Prostate gland (tissue), 2 donors: ENCODE measurements around the gene FBXL13.

ENCODE experiments used
- POLR2A ChIP-seq: fragments of 450-650 bp; IDR thresholded peaks from one replicate; pipeline ENCODE4 v1.6.1; 2016; ENCODE audit warnings: antibody characterized with exemption, mild to moderate bottlenecking
- TF ChIP-seq, protein P1 (sequence below), 4 experiments: fragments of 200-600 bp in 2 of 4; fragments of 450-650 bp in 2 of 4; sonication (generic) in 2 of 4; IDR thresholded peaks; 1 replicate in 3 of 4; 2 replicates in 1 of 4; pipeline ENCODE4 v1.5.1; 2016 to 2019; ENCODE audit warnings: antibody characterized with exemption in 4 of 4, mild to moderate bottlenecking in 2 of 4, moderate library complexity in 2 of 4

DNA sequence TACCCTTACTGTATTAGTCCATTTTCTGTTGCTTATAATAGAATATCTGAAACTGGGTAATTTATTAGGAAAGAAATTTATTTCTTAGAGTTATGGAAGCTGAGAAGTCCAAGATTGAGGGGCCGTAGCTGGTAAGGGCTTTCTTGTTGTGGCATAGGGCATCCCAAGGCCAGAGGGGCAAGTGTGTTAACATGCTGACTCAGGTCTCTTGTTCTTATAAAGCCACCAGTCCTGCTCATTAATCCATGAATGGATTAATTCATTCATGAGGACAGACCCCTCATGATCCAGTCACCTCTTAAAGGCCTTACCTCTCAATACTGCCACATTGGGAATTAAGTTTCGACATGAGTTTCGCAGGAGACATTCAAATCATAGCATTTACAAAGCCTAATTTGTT is 2.7 kb upstream of the FBXL13 start:
- TF ChIP-seq, protein P1, sequence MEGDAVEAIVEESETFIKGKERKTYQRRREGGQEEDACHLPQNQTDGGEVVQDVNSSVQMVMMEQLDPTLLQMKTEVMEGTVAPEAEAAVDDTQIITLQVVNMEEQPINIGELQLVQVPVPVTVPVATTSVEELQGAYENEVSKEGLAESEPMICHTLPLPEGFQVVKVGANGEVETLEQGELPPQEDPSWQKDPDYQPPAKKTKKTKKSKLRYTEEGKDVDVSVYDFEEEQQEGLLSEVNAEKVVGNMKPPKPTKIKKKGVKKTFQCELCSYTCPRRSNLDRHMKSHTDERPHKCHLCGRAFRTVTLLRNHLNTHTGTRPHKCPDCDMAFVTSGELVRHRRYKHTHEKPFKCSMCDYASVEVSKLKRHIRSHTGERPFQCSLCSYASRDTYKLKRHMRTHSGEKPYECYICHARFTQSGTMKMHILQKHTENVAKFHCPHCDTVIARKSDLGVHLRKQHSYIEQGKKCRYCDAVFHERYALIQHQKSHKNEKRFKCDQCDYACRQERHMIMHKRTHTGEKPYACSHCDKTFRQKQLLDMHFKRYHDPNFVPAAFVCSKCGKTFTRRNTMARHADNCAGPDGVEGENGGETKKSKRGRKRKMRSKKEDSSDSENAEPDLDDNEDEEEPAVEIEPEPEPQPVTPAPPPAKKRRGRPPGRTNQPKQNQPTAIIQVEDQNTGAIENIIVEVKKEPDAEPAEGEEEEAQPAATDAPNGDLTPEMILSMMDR (IDR thresholded peaks at IDR 0.05), result no peak
- TF ChIP-seq POLR2A, result no peak
